ENCODE measurements around the gene CTH.

- TF ChIP-seq CTCF (IDR thresholded peaks at IDR 0.05; ENCODE audit: low read depth, low read length, poor library complexity, severe bottlenecking), result no peak
- TF ChIP-seq EZH2phosphoT487 (IDR thresholded peaks at IDR 0.05; ENCODE audit: borderline replicate concordance, low read length), result no peak
Observed at GRCh38 chr1:70486676-70487458, 75.8 kb downstream of the CTH start.

Measured in DOHH2 (cell line).